ENCODE measurements around the gene GPR26.

DNA sequence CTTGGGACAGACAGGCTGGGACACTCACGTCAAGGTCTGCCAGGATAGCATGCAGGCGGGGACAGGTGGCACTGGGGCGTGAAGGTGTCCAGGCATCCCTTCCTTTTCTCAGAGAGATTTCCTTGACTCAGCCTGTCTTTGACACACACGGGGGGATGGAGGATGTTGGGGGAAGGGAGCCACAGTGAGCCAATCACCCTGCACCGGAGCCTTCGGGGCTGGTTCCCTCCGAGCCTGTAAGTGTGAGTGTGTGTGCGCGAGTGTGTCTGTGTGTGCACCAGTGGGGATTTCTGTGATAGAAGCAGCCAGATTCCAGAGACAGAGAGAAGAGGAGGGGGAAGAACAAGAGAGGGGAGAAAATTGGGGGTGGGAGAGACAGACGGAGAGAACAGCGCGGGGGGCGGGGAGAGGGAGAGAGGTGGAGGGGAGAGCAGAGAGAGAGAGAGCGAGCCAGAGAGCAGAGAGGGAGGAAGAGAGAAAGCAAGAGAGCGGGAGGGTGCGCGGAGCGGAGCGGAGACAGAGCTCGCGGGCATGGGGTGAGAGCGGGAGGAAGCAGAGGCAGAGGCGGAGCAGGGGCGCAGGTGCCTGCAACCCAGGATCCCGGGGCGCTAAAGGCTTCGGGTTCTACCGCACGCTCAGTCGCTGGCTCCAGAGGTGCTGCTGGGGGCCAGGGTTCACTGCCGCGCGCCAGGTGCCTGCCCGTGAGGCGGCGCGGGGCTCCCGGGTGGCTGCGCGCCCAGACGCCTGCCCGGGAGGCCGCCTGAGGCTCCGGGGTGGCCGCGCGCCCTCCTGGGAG is 466 bp upstream of the GPR26 start:
- TF ChIP-seq, protein P1, sequence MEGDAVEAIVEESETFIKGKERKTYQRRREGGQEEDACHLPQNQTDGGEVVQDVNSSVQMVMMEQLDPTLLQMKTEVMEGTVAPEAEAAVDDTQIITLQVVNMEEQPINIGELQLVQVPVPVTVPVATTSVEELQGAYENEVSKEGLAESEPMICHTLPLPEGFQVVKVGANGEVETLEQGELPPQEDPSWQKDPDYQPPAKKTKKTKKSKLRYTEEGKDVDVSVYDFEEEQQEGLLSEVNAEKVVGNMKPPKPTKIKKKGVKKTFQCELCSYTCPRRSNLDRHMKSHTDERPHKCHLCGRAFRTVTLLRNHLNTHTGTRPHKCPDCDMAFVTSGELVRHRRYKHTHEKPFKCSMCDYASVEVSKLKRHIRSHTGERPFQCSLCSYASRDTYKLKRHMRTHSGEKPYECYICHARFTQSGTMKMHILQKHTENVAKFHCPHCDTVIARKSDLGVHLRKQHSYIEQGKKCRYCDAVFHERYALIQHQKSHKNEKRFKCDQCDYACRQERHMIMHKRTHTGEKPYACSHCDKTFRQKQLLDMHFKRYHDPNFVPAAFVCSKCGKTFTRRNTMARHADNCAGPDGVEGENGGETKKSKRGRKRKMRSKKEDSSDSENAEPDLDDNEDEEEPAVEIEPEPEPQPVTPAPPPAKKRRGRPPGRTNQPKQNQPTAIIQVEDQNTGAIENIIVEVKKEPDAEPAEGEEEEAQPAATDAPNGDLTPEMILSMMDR (IDR thresholded peaks at IDR 0.05), result no peak
- TF ChIP-seq ZFX (IDR thresholded peaks at IDR 0.05; ENCODE audit: borderline replicate concordance), result no peak
